Adrenal gland (tissue), 12 donors: ENCODE results near the gene KLHL26. TPM values are rescaled to one million over a fixed set of nuclear protein-coding genes. Genes with fewer than 3 reads are reported as not detected.

Experiments used
- DNase-seq, 7 donors: peaks; one replicate each; pipeline ENCODE4 v3.0.0-alpha.2; 2019 to 2020
- H3K27ac ChIP-seq, 5 donors: fragments of 200-600 bp; sonication (generic) in 4 of 5; 1 replicate in 3 of 5; 2 replicates in 2 of 5; pipeline versions ENCODE4 v1.5.1 to v1.8.0; 2016 to 2020; ENCODE audit warnings: mild to moderate bottlenecking in 1 of 5
- H3K27me3 ChIP-seq: fragments of 200-600 bp; 2 replicates; pipeline ENCODE4 v1.8.0; 2021
- H3K36me3 ChIP-seq, 2 donors: fragments of 200-600 bp; replicated peaks in 1 of 2; 1 replicate in 1 of 2; 2 replicates in 1 of 2; pipeline versions ENCODE4 v1.5.1 to v1.8.0; 2018 to 2022
- H3K4me1 ChIP-seq, 2 donors: fragments of 200-600 bp; replicated peaks in 1 of 2; 1 replicate in 1 of 2; 2 replicates in 1 of 2; pipeline versions ENCODE4 v1.5.1 to v1.8.0; 2018 to 2021
- H3K4me3 ChIP-seq, 4 donors: fragments of 200-600 bp; sonication (generic) in 3 of 4; one replicate each; pipeline ENCODE4 v1.5.1; 2016 to 2018
- H3K9me3 ChIP-seq, 3 donors: fragments of 200-600 bp; sonication (generic) in 1 of 3; replicated peaks in 1 of 3; 1 replicate in 2 of 3; 2 replicates in 1 of 3; pipeline versions ENCODE4 v1.5.1 to v1.8.0; 2016 to 2021
- CTCF ChIP-seq, 6 experiments: fragments of 450-650 bp in 4 of 6; fragments of 200-600 bp in 2 of 6; sonication (generic) in 1 of 6; IDR thresholded peaks; 1 replicate in 5 of 6; 2 replicates in 1 of 6; pipeline versions ENCODE4 v1.5.1 to v1.8.0; 2016 to 2021; ENCODE audit warnings: antibody characterized with exemption in 6 of 6, mild to moderate bottlenecking in 2 of 6, moderate library complexity in 1 of 6
- POLR2A ChIP-seq, 2 donors: fragments of 450-650 bp; IDR thresholded peaks; one replicate each; pipeline ENCODE4 v1.6.1; 2017; ENCODE audit warnings: antibody characterized with exemption in 2 of 2, mild to moderate bottlenecking in 2 of 2, moderate library complexity in 1 of 2
- WGBS, 4 donors: extraction: QIAGEN DNeasy Blood & Tissue Kit in 2 of 4; methylation state at CpG; one replicate each; pipeline versions ENCODE4 v1.1.5 to v1.1.7; 2013 to 2017; 5-methylcytosine and 5-hydroxymethylcytosine counted together
- intact Hi-C, 2 donors: fragments of 100-400 bp; cut with DNase I; formaldehyde crosslinking; loops; one replicate each; pipeline versions ENCODE4 v1.14.1 to v1.15.0; 2022 to 2023
- polyA plus RNA-seq, 3 donors: library from polyadenylated mRNA; stranded (reverse); fragments of 200-250 nt in 2 of 3; fragments of 350-450 nt in 1 of 3; fragmentation: Illumina TruSeq in 1 of 3; extraction: RNeasy Lipid Tissue Mini Kit (QIAGEN cat#74804) in 1 of 3; gene quantifications; one replicate each; pipeline ENCODE4 v1.2.3, GENCODE V29; 2013 to 2014
- total RNA-seq, 9 donors: library from RNA; depleted of rRNA in 4 of 9; stranded (reverse); fragments of >200 nt in 4 of 9; fragments of 120-200 nt in 1 of 9; fragmentation: NEBNext Ultra II Directional in 1 of 9; extraction: Animal tissue kit (Norgen Biotek cat#: 25700) in 1 of 9; gene quantifications; one replicate each; pipeline versions ENCODE4 v1.1.0 to v1.2.4, GENCODE V29; 2013 to 2023
- donor health status: healthy with polysubstance abuse.
- donor health status: Bipolar disorder and iron deficiency.
- donor health status: DM: yes; HTN: yes; CAD: no.
- donor health status: DM: no; HTN: no; CAD: no.
- donor health status: DM: no; HTN: no; CAD: no.
- donor health status: DM: yes; HTN: yes; CAD: no.

The KLHL26 gene
- total and polyA plus RNA-seq, 12 donors, result 1.4 to 15.2 (median 8.2) TPM

GRCh38 chr19:18644196-18645034 is 7.6 kb downstream of the KLHL26 start:
- peak in 1 of 7 donors; percentile 31 for DNase-seq
- H3K27ac ChIP-seq, result peak overlapping the region in 2 of 5 donors; percentile 30 to 31

GRCh38 chr19:18645035-18645511 is 8.2 kb downstream of the KLHL26 start:
- H3K27ac ChIP-seq, result peak overlapping the region in 2 of 5 donors; percentile 30 to 31
- no peaks in the 10 kb centered on the region for H3K9me3 ChIP-seq
- H3K27me3 ChIP-seq, result no peaks in the 10 kb centered on the region
- peaks cover 7 to 24% of the 10 kb centered on the region in 2 donors for H3K4me1 ChIP-seq
- peak in 6 of 7 donors; percentile 66 to 75 (median 71) for DNase-seq
- H3K36me3 ChIP-seq, result no peaks in the 10 kb centered on the region
- intact Hi-C loops, result no loop called here
- TF ChIP-seq CTCF (IDR thresholded peaks at IDR 0.05), result no peak
- TF ChIP-seq POLR2A (IDR thresholded peaks at IDR 0.05), result no peak
- no peak overlapping the region for H3K4me3 ChIP-seq
- WGBS, 4 donors, result 60 to 66% (median 64%) methylated on average over 8 to 13 of the region's 13 CpGs

More at GRCh38 chr19:18644196-18645034, 7.6 kb downstream of the KLHL26 start:
- WGBS, 4 donors, result 64 to 75% (median 67%) methylated on average over 12 to 15 of the region's 15 CpGs
- H3K4me1 ChIP-seq, result peaks cover 7 to 23% of the 10 kb centered on the region in 2 donors
- peak overlapping the region in 1 of 4 donors; percentile 9 for H3K4me3 ChIP-seq
- TF ChIP-seq POLR2A (IDR thresholded peaks at IDR 0.05) (no peak), CTCF (IDR thresholded peaks at IDR 0.05) (no peak)
- H3K9me3 ChIP-seq, result no peaks in the 10 kb centered on the region
- no peaks in the 10 kb centered on the region for H3K36me3 ChIP-seq
- H3K27me3 ChIP-seq, result no peaks in the 10 kb centered on the region
- intact Hi-C loops, result no loop called here

GRCh38 chr19:18646535-18647370 is 9.9 kb downstream of the KLHL26 start:
- DNase-seq, result no peak
- H3K27me3 ChIP-seq, result no peaks in the 10 kb centered on the region
- no peaks in the 10 kb centered on the region for H3K9me3 ChIP-seq
- H3K36me3 ChIP-seq, result no peaks in the 10 kb centered on the region
- no peak overlapping the region for H3K4me3 ChIP-seq
- TF ChIP-seq CTCF (IDR thresholded peaks at IDR 0.05) (no peak), POLR2A (IDR thresholded peaks at IDR 0.05) (no peak)
- H3K4me1 ChIP-seq, result peaks cover 7 to 30% of the 10 kb centered on the region in 2 donors
- intact Hi-C loops, result no loop called here
- H3K27ac ChIP-seq, result no peak overlapping the region
- WGBS, 4 donors, result 83 to 93% (median 92%) methylated on average over 26 to 34 of the region's 34 CpGs

GRCh38 chr19:18647371-18647767 is 10.5 kb downstream of the KLHL26 start:
- Histone ChIP-seq H3K27ac (peak overlapping the region in 1 of 5 donors; percentile 10), H3K9me3 (no peaks in the 10 kb centered on the region), H3K4me3 (no peak overlapping the region), H3K4me1 (peaks cover 7 to 30% of the 10 kb centered on the region in 2 donors), H3K27me3 (no peaks in the 10 kb centered on the region), H3K36me3 (no peaks in the 10 kb centered on the region)
- WGBS, 4 donors, result 73 to 95% (median 88%) methylated on average over 1 of the region's 1 CpG
- intact Hi-C loops, result no loop called here
- no peak for DNase-seq
- no peak for TF ChIP-seq POLR2A (IDR thresholded peaks at IDR 0.05)
- TF ChIP-seq CTCF (IDR thresholded peaks at IDR 0.05), result no peak
